ENCODE measurements around the gene ANKFN1. TPM values are rescaled to one million over a fixed set of nuclear protein-coding genes. Genes with fewer than 3 reads are reported as not detected.

The ANKFN1 gene
- total RNA-seq, 4 donors from 2014 or later: 0.13 to 1.4 (median 0.75) TPM

DNA sequence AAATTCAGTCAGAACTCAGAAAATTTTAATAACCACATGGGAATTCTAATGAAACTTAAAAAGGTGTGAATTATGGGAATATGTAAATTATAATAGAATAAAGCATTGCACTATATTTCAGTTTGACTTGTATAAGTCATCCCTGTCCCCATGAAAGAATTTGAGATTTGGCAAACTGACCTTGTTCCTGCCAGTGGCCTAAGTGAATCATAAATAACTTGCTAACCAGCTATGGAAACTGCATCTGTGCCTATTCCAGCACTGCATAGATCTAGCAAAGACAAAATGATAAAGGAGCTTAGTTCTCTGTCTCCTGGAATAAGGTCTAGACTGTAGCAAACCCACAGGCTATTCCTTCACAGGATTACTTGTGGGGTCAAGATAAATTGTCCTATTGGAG lies 333.5 kb downstream of the ANKFN1 start:
- ATAC-seq: no peak
- Histone ChIP-seq H3K9me3 (no peaks in the 10 kb centered on the region), H3K4me1 (no peaks in the 10 kb centered on the region), H3K27ac (no peak overlapping the region), H3K4me3 (no peak overlapping the region), H3K36me3 (no peaks in the 10 kb centered on the region), H3K27me3 (no peaks in the 10 kb centered on the region)
- TF ChIP-seq POLR2AphosphoS5 (IDR thresholded peaks at IDR 0.05) (no peak), POLR2A (IDR thresholded peaks at IDR 0.05) (no peak), EP300 (IDR thresholded peaks at IDR 0.05) (no peak)
- TF ChIP-seq, protein P1, sequence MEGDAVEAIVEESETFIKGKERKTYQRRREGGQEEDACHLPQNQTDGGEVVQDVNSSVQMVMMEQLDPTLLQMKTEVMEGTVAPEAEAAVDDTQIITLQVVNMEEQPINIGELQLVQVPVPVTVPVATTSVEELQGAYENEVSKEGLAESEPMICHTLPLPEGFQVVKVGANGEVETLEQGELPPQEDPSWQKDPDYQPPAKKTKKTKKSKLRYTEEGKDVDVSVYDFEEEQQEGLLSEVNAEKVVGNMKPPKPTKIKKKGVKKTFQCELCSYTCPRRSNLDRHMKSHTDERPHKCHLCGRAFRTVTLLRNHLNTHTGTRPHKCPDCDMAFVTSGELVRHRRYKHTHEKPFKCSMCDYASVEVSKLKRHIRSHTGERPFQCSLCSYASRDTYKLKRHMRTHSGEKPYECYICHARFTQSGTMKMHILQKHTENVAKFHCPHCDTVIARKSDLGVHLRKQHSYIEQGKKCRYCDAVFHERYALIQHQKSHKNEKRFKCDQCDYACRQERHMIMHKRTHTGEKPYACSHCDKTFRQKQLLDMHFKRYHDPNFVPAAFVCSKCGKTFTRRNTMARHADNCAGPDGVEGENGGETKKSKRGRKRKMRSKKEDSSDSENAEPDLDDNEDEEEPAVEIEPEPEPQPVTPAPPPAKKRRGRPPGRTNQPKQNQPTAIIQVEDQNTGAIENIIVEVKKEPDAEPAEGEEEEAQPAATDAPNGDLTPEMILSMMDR (IDR thresholded peaks at IDR 0.05): no peak

DNA sequence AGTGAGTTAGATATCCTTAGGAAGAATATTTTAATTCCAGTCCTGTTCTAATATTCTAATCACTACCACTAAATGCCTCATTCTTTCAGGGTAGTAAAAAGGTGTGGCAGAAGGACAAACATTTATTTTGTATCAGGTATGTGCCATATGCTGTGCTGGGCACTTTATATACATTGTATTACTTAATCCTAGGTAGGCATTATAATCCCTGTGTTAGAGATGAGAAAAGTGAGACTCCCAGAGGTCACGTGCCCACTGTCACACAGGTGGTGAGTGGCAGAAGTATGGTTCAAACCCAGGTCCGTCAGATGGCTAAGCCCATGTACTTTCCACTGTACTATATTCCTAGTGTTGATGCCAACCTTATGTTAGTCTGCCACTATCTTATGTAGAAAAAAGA lies 335.5 kb downstream of the ANKFN1 start:
- H3K4me1 ChIP-seq: no peaks in the 10 kb centered on the region
- H3K4me3 ChIP-seq: no peak overlapping the region
- ATAC-seq: no peak
- no peaks in the 10 kb centered on the region for H3K36me3 ChIP-seq
- H3K27me3 ChIP-seq: no peaks in the 10 kb centered on the region
- TF ChIP-seq POLR2AphosphoS5 (IDR thresholded peaks at IDR 0.05) (no peak), EP300 (IDR thresholded peaks at IDR 0.05) (no peak), POLR2A (IDR thresholded peaks at IDR 0.05) (no peak)
- TF ChIP-seq, protein P1 (IDR thresholded peaks at IDR 0.05): no peak
- H3K27ac ChIP-seq: no peak overlapping the region
- WGBS, 2 donors (ENCODE audit: low coverage in 1 of 2): 71 to 100% methylated on average over 1 to 2 of the region's 2 CpGs
- H3K9me3 ChIP-seq: no peaks in the 10 kb centered on the region

DNA sequence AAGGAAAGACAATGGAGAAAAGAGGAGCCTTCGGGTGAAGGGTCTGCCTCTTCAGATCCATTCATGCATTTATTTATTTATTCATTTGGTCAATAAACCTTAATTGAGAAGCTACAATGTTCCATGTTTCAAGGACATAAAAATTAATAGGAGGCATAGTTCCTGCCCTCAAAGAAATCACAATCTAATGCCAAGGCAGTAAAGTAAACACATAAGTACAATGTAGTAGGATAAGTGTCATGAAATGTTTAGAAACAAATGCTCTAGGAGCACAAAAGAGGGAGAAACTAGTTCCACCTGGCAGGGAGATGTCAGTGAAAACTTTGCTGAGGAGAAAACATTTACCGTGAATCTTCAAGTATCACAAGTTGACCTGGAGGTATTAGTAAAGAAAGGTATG lies 336.7 kb downstream of the ANKFN1 start:
- no peaks in the 10 kb centered on the region for H3K4me1 ChIP-seq
- H3K9me3 ChIP-seq: no peaks in the 10 kb centered on the region
- H3K36me3 ChIP-seq: no peaks in the 10 kb centered on the region
- no peak for ATAC-seq
- no peak overlapping the region for H3K27ac ChIP-seq
- no peak overlapping the region for H3K4me3 ChIP-seq
- WGBS, 2 donors (ENCODE audit: low coverage in 1 of 2): 73 to 77% methylated on average over 2 of the region's 2 CpGs
- TF ChIP-seq POLR2AphosphoS5 (IDR thresholded peaks at IDR 0.05): no peak
- TF ChIP-seq, protein P1 (IDR thresholded peaks at IDR 0.05): no peak
- no peak for TF ChIP-seq EP300 (IDR thresholded peaks at IDR 0.05)
- no peaks in the 10 kb centered on the region for H3K27me3 ChIP-seq

DNA sequence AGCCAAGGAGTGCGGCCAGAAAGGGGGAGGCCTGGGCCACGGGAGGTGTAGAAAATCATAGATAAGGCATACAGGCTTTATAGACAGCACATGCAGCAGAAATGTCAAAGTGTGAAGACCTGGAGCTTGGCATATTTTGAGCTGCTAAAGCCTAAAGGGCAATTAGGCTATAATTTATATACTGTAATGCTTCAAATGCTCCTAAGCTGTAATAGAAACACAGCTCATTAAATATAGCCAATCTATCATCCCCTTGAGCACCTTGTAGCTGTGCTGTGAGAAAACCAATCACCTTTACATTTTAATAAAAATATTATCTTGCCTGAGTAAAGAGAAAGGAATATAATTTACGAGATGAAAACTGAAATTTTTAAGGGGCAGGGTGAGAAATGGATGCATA lies 342.3 kb downstream of the ANKFN1 start:
- 54 to 67% methylated on average over 1 to 3 of the region's 3 CpGs for WGBS, 2 donors (ENCODE audit: low coverage in 1 of 2)
- Histone ChIP-seq H3K9me3 (no peaks in the 10 kb centered on the region), H3K27ac (no peak overlapping the region), H3K4me3 (no peak overlapping the region), H3K36me3 (no peaks in the 10 kb centered on the region), H3K27me3 (no peaks in the 10 kb centered on the region), H3K4me1 (no peaks in the 10 kb centered on the region)
- no peak for TF ChIP-seq POLR2A (IDR thresholded peaks at IDR 0.05)
- no peak for TF ChIP-seq POLR2AphosphoS5 (IDR thresholded peaks at IDR 0.05)
- TF ChIP-seq, protein P1 (IDR thresholded peaks at IDR 0.05): no peak
- no peak for TF ChIP-seq EP300 (IDR thresholded peaks at IDR 0.05)
- ATAC-seq: no peak

- no peaks in the 10 kb centered on the region for H3K9me3 ChIP-seq
- no peaks in the 10 kb centered on the region for H3K27me3 ChIP-seq
- peaks cover 0 to 3% (median 0%) of the 10 kb centered on the region in 3 donors for H3K4me1 ChIP-seq
- no peak overlapping the region for H3K4me3 ChIP-seq
- ATAC-seq: no peak
- TF ChIP-seq, protein P1 (IDR thresholded peaks at IDR 0.05): no peak
- TF ChIP-seq POLR2A (IDR thresholded peaks at IDR 0.05): no peak
- TF ChIP-seq POLR2AphosphoS5 (IDR thresholded peaks at IDR 0.05): no peak
- no peak for TF ChIP-seq EP300 (IDR thresholded peaks at IDR 0.05)
- H3K36me3 ChIP-seq: no peaks in the 10 kb centered on the region
- WGBS, 2 donors (ENCODE audit: low coverage in 1 of 2): 85 to 91% methylated on average over 2 of the region's 2 CpGs
- no peak overlapping the region for H3K27ac ChIP-seq
Observed at GRCh38 chr17:56497132-56497531, 343.9 kb downstream of the ANKFN1 start.
